GM21737 (cell line): ENCODE data around the gene PRSS3.
A peak's percentile ranks its signal among the peaks of the same experiment; 100 is the strongest.
"Not testable (repeated sequence)": the region's sequence is repeated elsewhere in the genome, so short reads cannot be mapped to it uniquely, and the experiment has no call there.

Source experiments
- ATAC-seq: cut with Tn5 transposase; IDR thresholded peaks from one replicate; pipeline ENCODE4 v1.9.1; 2021; ENCODE audit warnings: mild to moderate bottlenecking, moderate library complexity; ENCODE audit not compliant: unreplicated experiment

Gene PRSS3

GRCh38 chr9:33795281-33795680 is at the start of gene PRSS3:
TSS of gene PRSS3 (plus strand) at chr9:33795561. CDS start at chr9:33795574, 13 bp downstream.
- ATAC-seq = no peak

GRCh38 chr9:33748633-33749304 is 46.6 kb upstream of the PRSS3 start:
- no peak for ATAC-seq

- ATAC-seq = not testable (repeated sequence)
Measured at GRCh38 chr9:33749305-33749654, 46.1 kb upstream of the PRSS3 start.

- ATAC-seq = no peak
Measured at GRCh38 chr9:33750307-33750838, 45.0 kb upstream of the PRSS3 start.

GRCh38 chr9:33750839-33751339 is 44.5 kb upstream of the PRSS3 start:
- ATAC-seq = no peak

GRCh38 chr9:33751536-33752129 is 43.7 kb upstream of the PRSS3 start:
- no peak for ATAC-seq

GRCh38 chr9:33752130-33752637 is 43.2 kb upstream of the PRSS3 start:
- no peak for ATAC-seq

GRCh38 chr9:33752789-33753188 is 42.6 kb upstream of the PRSS3 start:
- ATAC-seq = not testable (repeated sequence)

- ATAC-seq = not testable (repeated sequence)
Measured at GRCh38 chr9:33759648-33760047, 35.7 kb upstream of the PRSS3 start.

- ATAC-seq = no peak
Measured at GRCh38 chr9:33762343-33762742, 33.0 kb upstream of the PRSS3 start.

GRCh38 chr9:33763709-33764108 is 31.7 kb upstream of the PRSS3 start:
- not testable (repeated sequence) for ATAC-seq

- ATAC-seq = no peak
Measured at GRCh38 chr9:33765411-33765810, 29.9 kb upstream of the PRSS3 start.

GRCh38 chr9:33770156-33770880 is 25.0 kb upstream of the PRSS3 start:
- ATAC-seq = not testable (repeated sequence)

- not testable (repeated sequence) for ATAC-seq
Measured at GRCh38 chr9:33773135-33773534, 22.2 kb upstream of the PRSS3 start.

- not testable (repeated sequence) for ATAC-seq
Measured at GRCh38 chr9:33774074-33774659, 21.2 kb upstream of the PRSS3 start.

- ATAC-seq = no peak
Measured at GRCh38 chr9:33776578-33776977, 18.8 kb upstream of the PRSS3 start.

GRCh38 chr9:33778700-33779351 is 16.5 kb upstream of the PRSS3 start:
- ATAC-seq = peak; percentile 77

- no peak for ATAC-seq
Measured at GRCh38 chr9:33780276-33780675, 15.1 kb upstream of the PRSS3 start.

GRCh38 chr9:33781736-33782135 is 13.6 kb upstream of the PRSS3 start:
- no peak for ATAC-seq

- ATAC-seq = no peak
Measured at GRCh38 chr9:33782395-33783152, 12.8 kb upstream of the PRSS3 start.
